Measurements from ENCODE around the gene GLP2R.

GLP2R gene

GRCh38 chr17:9922012-9922848 is 96.5 kb downstream of the GLP2R start:
- DNase-seq (ENCODE audit: low spot score), result no peak

- DNase-seq (ENCODE audit: low spot score), result peak; percentile 79
These were observed 99.0 kb downstream of the GLP2R start for GRCh38 chr17:9924735-9925191.

GRCh38 chr17:9925457-9925856 is 99.7 kb downstream of the GLP2R start:
- DNase-seq (ENCODE audit: low spot score), result no peak

- DNase-seq (ENCODE audit: low spot score), result no peak
These were observed 100.6 kb downstream of the GLP2R start for GRCh38 chr17:9926150-9926804.

GRCh38 chr17:9928601-9929333 is 103.0 kb downstream of the GLP2R start:
- peak; percentile 38 for DNase-seq (ENCODE audit: low spot score)

GRCh38 chr17:9929871-9930270 is 104.1 kb downstream of the GLP2R start:
- no peak for DNase-seq (ENCODE audit: low spot score)

- no peak for DNase-seq (ENCODE audit: low spot score)
These were observed 105.5 kb downstream of the GLP2R start for GRCh38 chr17:9931144-9931741.

GRCh38 chr17:9932491-9932890 is 106.8 kb downstream of the GLP2R start:
- no peak for DNase-seq (ENCODE audit: low spot score)

GRCh38 chr17:9934331-9934730 is 108.6 kb downstream of the GLP2R start:
- no peak for DNase-seq (ENCODE audit: low spot score)

GRCh38 chr17:9935408-9935807 is 109.7 kb downstream of the GLP2R start:
- no peak for DNase-seq (ENCODE audit: low spot score)

GRCh38 chr17:9936095-9936494 is 110.4 kb downstream of the GLP2R start:
- no peak for DNase-seq (ENCODE audit: low spot score)

GRCh38 chr17:9937241-9937761 is 111.6 kb downstream of the GLP2R start:
- no peak for DNase-seq (ENCODE audit: low spot score)

- no peak for DNase-seq (ENCODE audit: low spot score)
These were observed 112.2 kb downstream of the GLP2R start for GRCh38 chr17:9937901-9938300.

GRCh38 chr17:9938764-9939163 is 113.0 kb downstream of the GLP2R start:
- no peak for DNase-seq (ENCODE audit: low spot score)

GRCh38 chr17:9940841-9941240 is 115.1 kb downstream of the GLP2R start:
- no peak for DNase-seq (ENCODE audit: low spot score)

- no peak for DNase-seq (ENCODE audit: low spot score)
These were observed 115.6 kb downstream of the GLP2R start for GRCh38 chr17:9941305-9941704.
